ENCODE data around the gene NXNL1. TPM values are rescaled to one million over a fixed set of nuclear protein-coding genes. Genes with fewer than 3 reads are reported as not detected.
"Not testable (repeated sequence)": the region's sequence is repeated elsewhere in the genome, so short reads cannot be mapped to it uniquely, and the experiment has no call there.

Gene NXNL1
- total RNA-seq, 2 experiments from 2014 or later: not detected

- TF ChIP-seq, protein P1, sequence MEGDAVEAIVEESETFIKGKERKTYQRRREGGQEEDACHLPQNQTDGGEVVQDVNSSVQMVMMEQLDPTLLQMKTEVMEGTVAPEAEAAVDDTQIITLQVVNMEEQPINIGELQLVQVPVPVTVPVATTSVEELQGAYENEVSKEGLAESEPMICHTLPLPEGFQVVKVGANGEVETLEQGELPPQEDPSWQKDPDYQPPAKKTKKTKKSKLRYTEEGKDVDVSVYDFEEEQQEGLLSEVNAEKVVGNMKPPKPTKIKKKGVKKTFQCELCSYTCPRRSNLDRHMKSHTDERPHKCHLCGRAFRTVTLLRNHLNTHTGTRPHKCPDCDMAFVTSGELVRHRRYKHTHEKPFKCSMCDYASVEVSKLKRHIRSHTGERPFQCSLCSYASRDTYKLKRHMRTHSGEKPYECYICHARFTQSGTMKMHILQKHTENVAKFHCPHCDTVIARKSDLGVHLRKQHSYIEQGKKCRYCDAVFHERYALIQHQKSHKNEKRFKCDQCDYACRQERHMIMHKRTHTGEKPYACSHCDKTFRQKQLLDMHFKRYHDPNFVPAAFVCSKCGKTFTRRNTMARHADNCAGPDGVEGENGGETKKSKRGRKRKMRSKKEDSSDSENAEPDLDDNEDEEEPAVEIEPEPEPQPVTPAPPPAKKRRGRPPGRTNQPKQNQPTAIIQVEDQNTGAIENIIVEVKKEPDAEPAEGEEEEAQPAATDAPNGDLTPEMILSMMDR (IDR thresholded peaks at IDR 0.05): no peak
- H3K27me3 Mint-ChIP-seq: no peaks in the 10 kb centered on the region
- H3K4me1 Mint-ChIP-seq (ENCODE audit: low read depth): peaks cover 13% of the 10 kb centered on the region
- intact Hi-C loops (cut with DNase I, micrococcal nuclease): no loop called here
- CTCF ChIA-PET: no interaction called here
- ATAC-seq (ENCODE audit: poor library complexity) (no peak), DNase-seq (no peak)
- no peak overlapping the region for H3K4me3 Mint-ChIP-seq
- Histone ChIP-seq H3K4me1 (ENCODE audit: insufficient read depth, low read length) (peaks cover 10% of the 10 kb centered on the region), H3K27me3 (ENCODE audit: control insufficient read depth in 1 of 2, insufficient read depth in 2 of 2, low read length in 2 of 2) (no peaks in the 10 kb centered on the region), H3K27ac (ENCODE audit: low read depth in 1 of 2, low read length in 2 of 2) (no peak overlapping the region), H3K9me3 (ENCODE audit: control insufficient read depth in 1 of 2, insufficient read depth in 1 of 2, low read length in 2 of 2) (no peaks in the 10 kb centered on the region), H3K4me3 (ENCODE audit: low read length) (no peak overlapping the region), H3K36me3 (ENCODE audit: insufficient read depth, low read length) (peaks cover 14% of the 10 kb centered on the region)
- no peaks in the 10 kb centered on the region for H3K9me3 Mint-ChIP-seq
- H3K36me3 Mint-ChIP-seq (ENCODE audit: low read depth): no peaks in the 10 kb centered on the region
- H3K27ac Mint-ChIP-seq: no peak overlapping the region
- POLR2A ChIA-PET: no interaction called here
Observed at GRCh38 chr19:17503240-17503639, 42.5 kb upstream of the NXNL1 start.

- Histone ChIP-seq H3K27ac (ENCODE audit: low read depth in 1 of 2, low read length in 2 of 2) (no peak overlapping the region), H3K36me3 (ENCODE audit: insufficient read depth, low read length) (peaks cover 10% of the 10 kb centered on the region), H3K4me1 (ENCODE audit: insufficient read depth, low read length) (peaks cover 24% of the 10 kb centered on the region), H3K9me3 (ENCODE audit: control insufficient read depth in 1 of 2, insufficient read depth in 1 of 2, low read length in 2 of 2) (no peaks in the 10 kb centered on the region), H3K4me3 (ENCODE audit: low read length) (no peak overlapping the region), H3K27me3 (ENCODE audit: control insufficient read depth in 1 of 2, insufficient read depth in 2 of 2, low read length in 2 of 2) (no peaks in the 10 kb centered on the region)
- Mint-ChIP-seq H3K9me3 (no peaks in the 10 kb centered on the region), H3K27me3 (no peaks in the 10 kb centered on the region), H3K36me3 (ENCODE audit: low read depth) (no peaks in the 10 kb centered on the region), H3K27ac (no peak overlapping the region), H3K4me1 (ENCODE audit: low read depth) (peaks cover 16% of the 10 kb centered on the region), H3K4me3 (no peak overlapping the region)
- CTCF ChIA-PET: no interaction called here
- intact Hi-C loops (cut with DNase I, micrococcal nuclease): no loop called here
- DNase-seq (no peak), ATAC-seq (ENCODE audit: poor library complexity) (no peak)
- TF ChIP-seq, protein P1 (IDR thresholded peaks at IDR 0.05): no peak
- POLR2A ChIA-PET: interaction anchor here (0.6 to 1.9 kb wide), 2 partner anchors 11 to 73 kb away, joined by 3 to 7 read pairs; partner anchors contain the start of gene PGLS
Observed at GRCh38 chr19:17500447-17501198, 39.9 kb upstream of the NXNL1 start.

DNA sequence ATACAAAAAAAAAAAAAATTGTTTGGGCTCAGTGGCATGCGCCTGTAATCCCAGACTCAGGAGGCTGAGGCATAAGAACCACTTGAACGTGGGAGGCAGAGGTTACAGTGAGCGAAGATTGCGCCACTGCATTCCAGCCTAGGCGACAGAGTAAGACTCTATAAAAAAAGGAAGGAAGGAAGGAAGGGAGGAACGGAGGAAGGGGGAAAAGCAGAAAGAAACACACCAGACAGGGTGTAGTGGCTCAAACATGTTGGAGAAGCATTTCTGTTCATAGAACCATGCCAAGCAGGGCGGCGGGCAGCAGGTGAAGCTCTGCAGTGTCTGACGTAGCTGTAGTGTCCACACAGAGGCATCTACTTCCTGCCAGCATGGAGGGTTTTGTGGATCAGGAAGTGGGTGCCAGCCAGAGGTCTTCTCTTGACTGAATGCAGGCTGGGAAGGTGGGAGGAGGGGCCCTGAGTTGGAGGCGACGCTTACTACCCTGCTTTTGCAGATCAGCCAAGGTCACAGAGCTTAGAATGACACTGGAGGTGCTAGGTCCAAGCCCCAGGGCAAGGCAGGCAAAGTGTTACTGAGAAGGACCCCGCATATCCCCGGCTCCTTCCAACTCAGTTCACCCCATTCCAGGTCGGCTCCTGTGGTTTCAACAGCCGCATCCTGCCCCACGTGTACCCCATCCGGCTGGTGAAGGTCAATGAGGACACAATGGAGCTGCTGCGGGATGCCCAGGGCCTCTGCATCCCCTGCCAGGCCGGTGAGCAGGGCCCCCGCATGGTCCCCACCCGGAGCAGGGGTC is 39.1 kb upstream of the NXNL1 start:
- no peaks in the 10 kb centered on the region for H3K36me3 Mint-ChIP-seq (ENCODE audit: low read depth)
- no peak overlapping the region for H3K4me3 Mint-ChIP-seq
- no peak for ATAC-seq (ENCODE audit: poor library complexity)
- Histone ChIP-seq H3K27ac (ENCODE audit: low read depth in 1 of 2, low read length in 2 of 2) (no peak overlapping the region), H3K36me3 (ENCODE audit: insufficient read depth, low read length) (peaks cover 6% of the 10 kb centered on the region), H3K27me3 (ENCODE audit: control insufficient read depth in 1 of 2, insufficient read depth in 2 of 2, low read length in 2 of 2) (no peaks in the 10 kb centered on the region), H3K9me3 (ENCODE audit: control insufficient read depth in 1 of 2, insufficient read depth in 1 of 2, low read length in 2 of 2) (no peaks in the 10 kb centered on the region), H3K4me1 (ENCODE audit: insufficient read depth, low read length) (peaks cover 25% of the 10 kb centered on the region), H3K4me3 (ENCODE audit: low read length) (no peak overlapping the region)
- intact Hi-C loops (cut with DNase I, micrococcal nuclease): loop anchor here in 1 of 2 experiments (10.0 kb wide), 1 partner anchor 55 kb away; the partner anchor contains the start of gene COLGALT1
- POLR2A ChIA-PET: interaction anchor here (0.6 to 1.9 kb wide), 2 partner anchors 11 to 74 kb away, joined by 3 to 7 read pairs; partner anchors contain the start of gene PGLS
- no peaks in the 10 kb centered on the region for H3K27me3 Mint-ChIP-seq
- H3K27ac Mint-ChIP-seq: peak overlapping the region; percentile 49
- peak in 1 of 14 experiments; percentile 14 for DNase-seq
- TF ChIP-seq, protein P1 (IDR thresholded peaks at IDR 0.05): no peak
- H3K9me3 Mint-ChIP-seq: no peaks in the 10 kb centered on the region
- H3K4me1 Mint-ChIP-seq (ENCODE audit: low read depth): peaks cover 17% of the 10 kb centered on the region
- CTCF ChIA-PET: no interaction called here

GRCh38 chr19:17499025-17499424 is 38.3 kb upstream of the NXNL1 start:
- H3K36me3 ChIP-seq (ENCODE audit: insufficient read depth, low read length); CTCF ChIA-PET; H3K9me3 Mint-ChIP-seq; H3K27ac Mint-ChIP-seq; H3K4me3 ChIP-seq (ENCODE audit: low read length); H3K27me3 ChIP-seq (ENCODE audit: control insufficient read depth in 1 of 2, insufficient read depth in 2 of 2, low read length in 2 of 2); H3K4me3 Mint-ChIP-seq; H3K9me3 ChIP-seq (ENCODE audit: control insufficient read depth in 1 of 2, insufficient read depth in 1 of 2, low read length in 2 of 2); POLR2A ChIA-PET; DNase-seq; ATAC-seq (ENCODE audit: poor library complexity); H3K27me3 Mint-ChIP-seq; H3K36me3 Mint-ChIP-seq (ENCODE audit: low read depth); H3K27ac ChIP-seq (ENCODE audit: low read depth in 1 of 2, low read length in 2 of 2): not testable (repeated sequence)
- peaks cover 25% of the 10 kb centered on the region for H3K4me1 ChIP-seq (ENCODE audit: insufficient read depth, low read length)
- intact Hi-C loops (cut with DNase I, micrococcal nuclease): loop anchor here in 1 of 2 experiments (10.0 kb wide), 1 partner anchor 56 kb away; the partner anchor contains the start of gene COLGALT1
- H3K4me1 Mint-ChIP-seq (ENCODE audit: low read depth): peaks cover 17% of the 10 kb centered on the region
